Ishikawa (cell line): ENCODE measurements around the gene CCR5AS.

ENCODE experiments used
- CEBPB ChIP-seq: IDR thresholded peaks from 2 replicates; pipeline ENCODE4 v1.6.1; 2012
- CREB1 ChIP-seq: IDR thresholded peaks from 2 replicates; pipeline ENCODE4 v1.6.1; 2012; ENCODE audit warnings: low read depth
- EGR1 ChIP-seq: IDR thresholded peaks from 2 replicates; pipeline ENCODE4 v1.6.1; 2012
- EP300 ChIP-seq: IDR thresholded peaks from 2 replicates; pipeline ENCODE4 v1.6.1; 2012; ENCODE audit warnings: borderline replicate concordance
- NFIC ChIP-seq: IDR thresholded peaks from 2 replicates; pipeline ENCODE4 v1.6.1; 2012
- RAD21 ChIP-seq: IDR thresholded peaks from 2 replicates; pipeline ENCODE4 v1.6.1; 2012; ENCODE audit warnings: low read depth
- TAF1 ChIP-seq: IDR thresholded peaks from 2 replicates; pipeline ENCODE4 v1.6.1; 2012; ENCODE audit warnings: low read depth, mild to moderate bottlenecking
- TCF12 ChIP-seq: IDR thresholded peaks from 2 replicates; pipeline ENCODE4 v1.6.1; 2012; ENCODE audit warnings: low read depth
- YY1 ChIP-seq: IDR thresholded peaks from 2 replicates; pipeline ENCODE4 v1.6.1; 2012; ENCODE audit warnings: low read depth
- TF ChIP-seq, protein P1 (sequence below): IDR thresholded peaks from 2 replicates; pipeline ENCODE4 v1.6.1; 2012; ENCODE audit warnings: low read depth, mild to moderate bottlenecking
- TF ChIP-seq, protein P2 (sequence below): IDR thresholded peaks from 2 replicates; pipeline ENCODE4 v1.6.1; 2012
- TF ChIP-seq, protein P3 (sequence below): IDR thresholded peaks from 2 replicates; pipeline ENCODE4 v1.6.1; 2012

DNA sequence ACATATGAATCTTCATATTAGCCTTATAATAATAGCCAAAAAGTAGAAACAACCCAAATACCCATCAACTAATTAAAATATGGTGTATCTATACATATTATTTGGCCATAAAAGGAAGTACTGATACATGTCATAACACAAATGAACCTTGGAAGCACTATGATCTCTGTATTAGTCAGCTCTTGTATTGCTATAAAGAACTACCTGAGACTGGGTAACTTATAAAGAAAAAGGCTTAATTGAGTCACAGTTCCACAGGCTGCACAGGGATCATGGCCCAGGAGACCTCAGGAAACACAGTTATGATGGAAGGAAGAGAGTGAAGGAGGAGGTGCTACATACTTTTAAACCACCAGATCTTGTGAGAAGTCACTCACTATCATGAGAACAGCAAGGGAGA, 69.0 kb downstream of the CCR5AS start:
- no peak for TF ChIP-seq TAF1
- TF ChIP-seq, protein P1, sequence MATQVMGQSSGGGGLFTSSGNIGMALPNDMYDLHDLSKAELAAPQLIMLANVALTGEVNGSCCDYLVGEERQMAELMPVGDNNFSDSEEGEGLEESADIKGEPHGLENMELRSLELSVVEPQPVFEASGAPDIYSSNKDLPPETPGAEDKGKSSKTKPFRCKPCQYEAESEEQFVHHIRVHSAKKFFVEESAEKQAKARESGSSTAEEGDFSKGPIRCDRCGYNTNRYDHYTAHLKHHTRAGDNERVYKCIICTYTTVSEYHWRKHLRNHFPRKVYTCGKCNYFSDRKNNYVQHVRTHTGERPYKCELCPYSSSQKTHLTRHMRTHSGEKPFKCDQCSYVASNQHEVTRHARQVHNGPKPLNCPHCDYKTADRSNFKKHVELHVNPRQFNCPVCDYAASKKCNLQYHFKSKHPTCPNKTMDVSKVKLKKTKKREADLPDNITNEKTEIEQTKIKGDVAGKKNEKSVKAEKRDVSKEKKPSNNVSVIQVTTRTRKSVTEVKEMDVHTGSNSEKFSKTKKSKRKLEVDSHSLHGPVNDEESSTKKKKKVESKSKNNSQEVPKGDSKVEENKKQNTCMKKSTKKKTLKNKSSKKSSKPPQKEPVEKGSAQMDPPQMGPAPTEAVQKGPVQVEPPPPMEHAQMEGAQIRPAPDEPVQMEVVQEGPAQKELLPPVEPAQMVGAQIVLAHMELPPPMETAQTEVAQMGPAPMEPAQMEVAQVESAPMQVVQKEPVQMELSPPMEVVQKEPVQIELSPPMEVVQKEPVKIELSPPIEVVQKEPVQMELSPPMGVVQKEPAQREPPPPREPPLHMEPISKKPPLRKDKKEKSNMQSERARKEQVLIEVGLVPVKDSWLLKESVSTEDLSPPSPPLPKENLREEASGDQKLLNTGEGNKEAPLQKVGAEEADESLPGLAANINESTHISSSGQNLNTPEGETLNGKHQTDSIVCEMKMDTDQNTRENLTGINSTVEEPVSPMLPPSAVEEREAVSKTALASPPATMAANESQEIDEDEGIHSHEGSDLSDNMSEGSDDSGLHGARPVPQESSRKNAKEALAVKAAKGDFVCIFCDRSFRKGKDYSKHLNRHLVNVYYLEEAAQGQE, result no peak
- TF ChIP-seq NFIC, result no peak
- no peak for TF ChIP-seq CEBPB
- no peak for TF ChIP-seq CREB1
- TF ChIP-seq EGR1, result no peak
- TF ChIP-seq, protein P2, sequence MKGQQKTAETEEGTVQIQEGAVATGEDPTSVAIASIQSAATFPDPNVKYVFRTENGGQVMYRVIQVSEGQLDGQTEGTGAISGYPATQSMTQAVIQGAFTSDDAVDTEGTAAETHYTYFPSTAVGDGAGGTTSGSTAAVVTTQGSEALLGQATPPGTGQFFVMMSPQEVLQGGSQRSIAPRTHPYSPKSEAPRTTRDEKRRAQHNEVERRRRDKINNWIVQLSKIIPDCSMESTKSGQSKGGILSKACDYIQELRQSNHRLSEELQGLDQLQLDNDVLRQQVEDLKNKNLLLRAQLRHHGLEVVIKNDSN, result no peak
- TF ChIP-seq RAD21, result no peak
- TF ChIP-seq EP300, result no peak
- no peak for TF ChIP-seq TCF12
- TF ChIP-seq YY1, result no peak
- TF ChIP-seq, protein P3, sequence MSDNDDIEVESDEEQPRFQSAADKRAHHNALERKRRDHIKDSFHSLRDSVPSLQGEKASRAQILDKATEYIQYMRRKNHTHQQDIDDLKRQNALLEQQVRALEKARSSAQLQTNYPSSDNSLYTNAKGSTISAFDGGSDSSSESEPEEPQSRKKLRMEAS, result no peak
